Erythroblast (primary cell): ENCODE data around the gene POLR1G.

ENCODE experiments used
- DNase-seq, 2 experiments: peaks; one replicate each; lab custom pipeline; 2025; lab: John Stamatoyannopoulos, UW
- GATA1 ChIP-seq: IDR thresholded peaks from 2 replicates; pipeline ENCODE4 v1.6.1; 2011; ENCODE audit warnings: low read depth, mild to moderate bottlenecking, control low read depth, low read length, moderate library complexity
- POLR2A ChIP-seq: IDR thresholded peaks from 2 replicates; pipeline ENCODE4 v1.6.1; 2011; ENCODE audit warnings: mild to moderate bottlenecking, low read length

The POLR1G gene

GRCh38 chr19:45451131-45451849 lies 44.8 kb downstream of the POLR1G start:
- no peak for TF ChIP-seq GATA1
- TF ChIP-seq POLR2A: peak; percentile 57
- DNase-seq: peak; percentile 51 to 58

- no peak for DNase-seq
- no peak for TF ChIP-seq GATA1
- TF ChIP-seq POLR2A: no peak
Observed at GRCh38 chr19:45451850-45452387, 45.5 kb downstream of the POLR1G start.

GRCh38 chr19:45455707-45456499 lies 49.5 kb downstream of the POLR1G start:
- TF ChIP-seq POLR2A (no peak), GATA1 (no peak)

GRCh38 chr19:45456500-45456815 lies 50.0 kb downstream of the POLR1G start:
- TF ChIP-seq GATA1 (no peak), POLR2A (no peak)
- no peak for DNase-seq

More at GRCh38 chr19:45455707-45456499, 49.5 kb downstream of the POLR1G start:
- DNase-seq: peak; percentile 78 to 90

GRCh38 chr19:45457776-45458175 lies 51.3 kb downstream of the POLR1G start:
- TF ChIP-seq GATA1 (no peak), POLR2A (no peak)

More at GRCh38 chr19:45457776-45458175, 51.3 kb downstream of the POLR1G start:
- DNase-seq: no peak
